Chondrocyte (in vitro differentiated cells): ENCODE results near the gene ZNF548. TPM values are rescaled to one million over a fixed set of nuclear protein-coding genes. Genes with fewer than 3 reads are reported as not detected.
"Not testable (repeated sequence)": the region's sequence is repeated elsewhere in the genome, so short reads cannot be mapped to it uniquely, and the experiment has no call there.

ENCODE experiments used
- DNase-seq: peaks from one replicate; pipeline ENCODE4 v3.0.0; 2021; ENCODE audit warnings: mixed read lengths, low spot score
- H3K27ac Mint-ChIP-seq: one replicate; pipeline ENCODE4 v1.8.0; 2021; ENCODE audit warnings: mild to moderate bottlenecking, moderate library complexity, mixed read lengths; ENCODE audit not compliant: unreplicated experiment
- H3K27me3 Mint-ChIP-seq: 2 replicates; pipeline ENCODE4 v1.8.0; 2021; ENCODE audit warnings: low read depth, mixed read lengths
- H3K36me3 Mint-ChIP-seq: 2 replicates; pipeline ENCODE4 v1.8.0; 2021; ENCODE audit warnings: low read depth, mixed read lengths
- H3K4me1 Mint-ChIP-seq: 2 replicates; pipeline ENCODE4 v1.8.0; 2021; ENCODE audit warnings: low read depth, mild to moderate bottlenecking, mixed read lengths
- H3K4me3 Mint-ChIP-seq: one replicate; pipeline ENCODE4 v1.8.0; 2021; ENCODE audit warnings: mild to moderate bottlenecking, moderate library complexity, mixed read lengths; ENCODE audit not compliant: unreplicated experiment
- H3K9me3 Mint-ChIP-seq: 2 replicates; pipeline ENCODE4 v1.8.0; 2021; ENCODE audit warnings: low read depth, mixed read lengths
- CTCF ChIP-seq: fragments of 200-600 bp; sonication (generic); IDR thresholded peaks from 2 replicates; pipeline ENCODE4 v1.5.0; 2021; ENCODE audit warnings: antibody characterized with exemption, mild to moderate bottlenecking, moderate library complexity
- total RNA-seq: library from RNA; stranded (reverse); gene quantifications from 3 replicates; pipeline ENCODE4 v1.2.1, GENCODE V29; 2021

Gene ZNF548
- total RNA-seq, 1 donor from 2014 or later = 15.6 TPM

DNA sequence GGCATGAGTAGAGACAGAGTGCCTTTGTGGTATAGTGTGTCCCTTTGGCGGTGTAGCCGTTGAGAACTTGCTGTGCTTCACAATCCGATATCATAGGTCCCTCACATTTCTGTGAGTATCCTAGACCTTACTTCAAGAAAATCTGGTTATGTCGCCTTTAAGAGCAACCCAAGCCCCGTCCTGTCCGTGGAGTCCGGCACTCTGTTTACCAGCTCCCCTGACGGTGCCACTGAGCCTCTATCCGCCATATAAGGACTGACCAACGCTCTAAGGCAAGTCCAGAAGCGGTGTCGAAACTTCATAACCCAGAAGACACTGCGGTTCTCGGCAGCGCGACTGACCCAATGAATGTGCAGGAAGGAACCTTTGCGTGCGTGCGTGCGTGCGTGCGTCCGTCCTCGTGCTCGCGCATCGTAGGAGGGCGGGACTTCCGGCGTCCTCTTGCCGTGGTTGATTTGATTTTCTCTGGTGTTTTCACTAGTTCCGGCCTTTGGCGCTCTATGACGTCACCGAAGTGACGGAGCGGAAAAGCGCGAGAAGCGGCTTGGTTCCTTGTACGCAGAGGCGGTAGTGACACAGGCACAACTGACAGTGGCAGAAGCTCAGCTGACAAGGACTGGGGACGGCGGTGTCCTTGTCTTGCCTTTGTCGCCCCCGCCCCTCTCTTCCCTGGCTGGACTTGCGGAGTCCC lies 26.5 kb upstream of the ZNF548 start, which contains the start of the genes TRAPPC2B and ZNF547:
TSS of gene TRAPPC2B (plus strand) at position 555 of the 691 bp plus-strand sequence. CDS start 1,283 bp downstream, outside the sequence.
TSS of gene ZNF547 (plus strand) at position 555 of the 691 bp plus-strand sequence. CDS start 5,005 bp downstream, outside the sequence.
- H3K4me3 Mint-ChIP-seq = peak within 1 kb of the TSS; percentile 98
- H3K9me3 Mint-ChIP-seq = peaks cover 6% of the 10 kb centered on the region
- H3K4me1 Mint-ChIP-seq = peaks cover 19% of the 10 kb centered on the region
- no peaks in the 10 kb centered on the region for H3K27me3 Mint-ChIP-seq
- H3K27ac Mint-ChIP-seq = peak within 1 kb of the TSS; percentile 99
- no peak for TF ChIP-seq CTCF
- H3K36me3 Mint-ChIP-seq = peaks cover 8% of the 10 kb centered on the region
- DNase-seq = peak; percentile 99

GRCh38 chr19:57363688-57364181 lies 25.9 kb upstream of the ZNF548 start:
- peaks cover 19% of the 10 kb centered on the region for H3K4me1 Mint-ChIP-seq
- H3K27me3 Mint-ChIP-seq = no peaks in the 10 kb centered on the region
- H3K9me3 Mint-ChIP-seq = peaks cover 4% of the 10 kb centered on the region
- TF ChIP-seq CTCF = no peak
- H3K36me3 Mint-ChIP-seq = peaks cover 7% of the 10 kb centered on the region
- H3K27ac Mint-ChIP-seq = peak overlapping the region; percentile 99
- no peak for DNase-seq
- peak overlapping the region; percentile 98 for H3K4me3 Mint-ChIP-seq

- Mint-ChIP-seq H3K27ac (no peak overlapping the region), H3K4me1 (peaks cover 19% of the 10 kb centered on the region), H3K27me3 (no peaks in the 10 kb centered on the region), H3K4me3 (no peak overlapping the region), H3K9me3 (no peaks in the 10 kb centered on the region), H3K36me3 (peaks cover 25% of the 10 kb centered on the region)
- DNase-seq = no peak
- no peak for TF ChIP-seq CTCF
Measured at GRCh38 chr19:57366776-57367175, 22.9 kb upstream of the ZNF548 start.

GRCh38 chr19:57374179-57374578 lies 15.5 kb upstream of the ZNF548 start:
- no peaks in the 10 kb centered on the region for H3K27me3 Mint-ChIP-seq
- peaks cover 83% of the 10 kb centered on the region for H3K36me3 Mint-ChIP-seq
- no peaks in the 10 kb centered on the region for H3K4me1 Mint-ChIP-seq
- peaks cover 45% of the 10 kb centered on the region for H3K9me3 Mint-ChIP-seq
- H3K4me3 Mint-ChIP-seq = no peak overlapping the region
- no peak overlapping the region for H3K27ac Mint-ChIP-seq
- no peak for DNase-seq
- no peak for TF ChIP-seq CTCF

GRCh38 chr19:57374647-57375046 lies 15.0 kb upstream of the ZNF548 start:
- not testable (repeated sequence) for H3K4me1 Mint-ChIP-seq

More at GRCh38 chr19:57374647-57375046, 15.0 kb upstream of the ZNF548 start:
- not testable (repeated sequence) for H3K27ac Mint-ChIP-seq, DNase-seq, H3K4me3 Mint-ChIP-seq, H3K27me3 Mint-ChIP-seq
- Mint-ChIP-seq H3K9me3 (peaks cover 49% of the 10 kb centered on the region), H3K36me3 (peaks cover 84% of the 10 kb centered on the region)
